ENCODE results near the gene ANKRD37.

GRCh38 chr4:185424905-185425646, 28.4 kb downstream of the ANKRD37 start:
- TF ChIP-seq CTCF (IDR thresholded peaks at IDR 0.05) (no peak), POLR2A (IDR thresholded peaks at IDR 0.05) (no peak), EP300 (IDR thresholded peaks at IDR 0.05) (no peak)

Measured in stomach (tissue), 4 donors.